HG03460 (cell line): ENCODE measurements around the gene INVS.

Source experiments
- ATAC-seq: cut with Tn5 transposase; IDR thresholded peaks from one replicate; pipeline ENCODE4 v1.9.1; 2021; ENCODE audit not compliant: unreplicated experiment

The INVS gene

GRCh38 chr9:100190339-100190738 lies 91.3 kb downstream of the INVS start:
- ATAC-seq, result no peak

GRCh38 chr9:100191264-100191663 lies 92.2 kb downstream of the INVS start:
- no peak for ATAC-seq

GRCh38 chr9:100193078-100193477 lies 94.0 kb downstream of the INVS start:
- no peak for ATAC-seq

GRCh38 chr9:100196215-100196614 lies 97.2 kb downstream of the INVS start:
- ATAC-seq, result no peak

- ATAC-seq, result no peak
These were observed 97.8 kb downstream of the INVS start for GRCh38 chr9:100196828-100197227.

- ATAC-seq, result no peak
These were observed 98.5 kb downstream of the INVS start for GRCh38 chr9:100197553-100197952.

- ATAC-seq, result no peak
These were observed 103.8 kb downstream of the INVS start for GRCh38 chr9:100202806-100203205.

- ATAC-seq, result no peak
These were observed 105.8 kb downstream of the INVS start for GRCh38 chr9:100204796-100205195.

- no peak for ATAC-seq
These were observed 107.9 kb downstream of the INVS start for GRCh38 chr9:100206899-100207298.

GRCh38 chr9:100208673-100209072 lies 109.6 kb downstream of the INVS start:
- no peak for ATAC-seq

- ATAC-seq, result no peak
These were observed 112.4 kb downstream of the INVS start for GRCh38 chr9:100211476-100211875.

- no peak for ATAC-seq
These were observed 114.9 kb downstream of the INVS start for GRCh38 chr9:100213730-100214477.

GRCh38 chr9:100216178-100216787 lies 117.2 kb downstream of the INVS start:
- no peak for ATAC-seq

GRCh38 chr9:100217536-100217935 lies 118.5 kb downstream of the INVS start:
- ATAC-seq, result no peak

- ATAC-seq, result no peak
These were observed 120.3 kb downstream of the INVS start for GRCh38 chr9:100219347-100219746.

GRCh38 chr9:100220936-100221335 lies 121.9 kb downstream of the INVS start:
- ATAC-seq, result no peak

GRCh38 chr9:100221538-100221937 lies 122.5 kb downstream of the INVS start:
- ATAC-seq, result no peak

GRCh38 chr9:100222674-100223073 lies 123.6 kb downstream of the INVS start:
- ATAC-seq, result no peak

GRCh38 chr9:100227636-100228035 lies 128.6 kb downstream of the INVS start:
- ATAC-seq, result no peak

- no peak for ATAC-seq
These were observed 129.4 kb downstream of the INVS start for GRCh38 chr9:100228352-100228869.

- ATAC-seq, result no peak
These were observed 130.1 kb downstream of the INVS start for GRCh38 chr9:100229136-100229535.

GRCh38 chr9:100229561-100229960 lies 130.5 kb downstream of the INVS start:
- ATAC-seq, result no peak
